ENCODE measurements around the gene ARL6IP4. TPM values are rescaled to one million over a fixed set of nuclear protein-coding genes. Genes with fewer than 3 reads are reported as not detected.
"Not testable (repeated sequence)": the region's sequence is repeated elsewhere in the genome, so short reads cannot be mapped to it uniquely, and the experiment has no call there.

Gene ARL6IP4
- total RNA-seq, result 100 to 1,000 TPM; 112 to 160 TPM

DNA sequence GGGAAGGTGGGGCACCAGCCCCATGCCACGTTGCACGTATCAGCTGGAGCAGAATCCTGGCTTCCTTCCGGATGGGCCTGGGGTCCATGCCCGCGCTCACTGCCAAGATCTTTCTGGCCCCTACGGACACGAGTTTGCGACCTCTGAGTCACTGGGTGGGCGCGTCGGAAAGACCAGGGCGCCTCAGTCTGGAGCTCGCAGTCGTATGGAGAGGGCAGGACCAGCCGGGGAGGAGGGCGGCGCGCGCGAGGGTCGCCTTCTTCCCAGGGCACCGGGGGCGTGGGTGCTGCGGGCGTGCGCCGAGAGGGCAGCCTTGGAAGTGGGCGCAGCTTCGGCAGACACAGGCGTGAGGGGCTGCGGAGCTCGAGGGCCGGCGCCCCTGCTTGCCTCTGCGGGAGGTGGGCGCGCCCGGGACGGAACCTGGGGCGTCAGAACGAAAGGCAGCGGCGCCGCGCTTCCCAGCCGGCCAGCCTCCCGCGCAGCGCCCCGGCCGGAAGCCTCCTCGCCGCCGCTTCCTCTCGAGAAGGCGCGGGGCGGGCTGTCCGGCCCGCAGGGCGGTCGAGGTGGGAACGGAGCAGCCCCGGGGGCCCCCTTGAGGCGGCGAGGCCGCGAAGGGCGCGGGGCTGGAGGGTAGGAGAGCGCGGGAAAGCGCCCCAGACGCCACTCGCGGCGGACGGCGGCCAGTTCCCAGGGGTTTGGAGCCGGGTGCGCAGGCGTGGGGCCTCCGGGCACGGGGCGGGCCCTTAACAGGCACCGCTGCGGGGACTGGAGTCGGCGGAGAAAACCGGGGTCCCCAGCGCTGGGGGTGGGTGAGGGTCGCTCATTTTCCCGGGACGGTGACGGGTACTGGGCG, at the start of gene ARL6IP4:
TSS of gene ARL6IP4 (plus strand) at position 499 of the 853 bp plus-strand sequence. CDS start 459 bp downstream, outside the sequence.
- H3K27me3 Mint-ChIP-seq, result no peaks in the 10 kb centered on the region
- peaks cover 31% of the 10 kb centered on the region for H3K36me3 Mint-ChIP-seq (ENCODE audit: low read depth)
- H3K9me3 Mint-ChIP-seq, result no peaks in the 10 kb centered on the region
- peaks cover 16% of the 10 kb centered on the region for H3K4me1 Mint-ChIP-seq
- peak within 1 kb of the TSS; percentile 87 for H3K27ac Mint-ChIP-seq
- peak; percentile 81 for ATAC-seq (replicated peaks)
- H3K4me3 Mint-ChIP-seq, result peak within 1 kb of the TSS; percentile 88

DNA sequence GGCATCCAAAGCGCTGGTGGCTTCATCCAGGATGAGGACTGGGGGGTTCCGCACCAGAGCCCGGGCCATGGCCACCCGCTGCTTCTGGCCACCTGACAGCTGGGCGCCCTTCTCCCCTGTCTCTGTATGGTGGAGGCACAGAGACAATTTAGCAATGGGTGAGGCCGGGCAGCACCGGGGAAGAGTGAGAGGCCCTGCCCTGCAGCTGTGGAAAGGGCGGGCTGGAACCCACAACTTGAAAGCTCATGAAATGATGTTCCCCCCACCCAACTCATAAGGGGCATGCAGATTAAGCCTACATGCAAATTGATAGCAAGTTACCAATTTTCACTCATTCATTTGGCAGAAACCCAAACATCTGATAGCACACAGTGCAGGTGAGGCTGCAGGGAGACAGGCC, 48.3 kb upstream of the ARL6IP4 start:
- Mint-ChIP-seq H3K36me3 (ENCODE audit: low read depth) (no peaks in the 10 kb centered on the region), H3K27me3 (no peaks in the 10 kb centered on the region), H3K4me3 (no peak overlapping the region)

DNA sequence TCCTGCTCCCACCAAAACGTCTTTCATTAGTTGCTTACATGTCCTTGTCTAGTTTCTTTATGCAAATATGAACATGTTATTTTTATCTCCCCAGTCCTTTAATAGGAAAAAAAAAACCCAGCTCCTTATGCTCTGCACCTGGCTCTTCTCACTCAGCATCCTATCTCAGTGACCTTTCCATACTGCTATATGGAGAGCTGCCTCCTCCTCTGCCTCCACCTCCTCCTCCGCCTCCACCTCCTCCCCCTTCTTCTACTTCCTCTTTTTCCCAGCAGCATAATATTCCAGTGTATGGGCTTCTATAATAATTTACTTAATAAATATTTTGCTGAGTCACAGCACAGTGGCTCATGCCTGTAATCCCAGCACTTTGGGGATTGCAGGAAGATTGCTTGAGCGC, 45.8 kb upstream of the ARL6IP4 start:
- no peaks in the 10 kb centered on the region for H3K4me1 Mint-ChIP-seq

More for the DNA sequence above, 48.3 kb upstream of the ARL6IP4 start:
- no peak for ATAC-seq (replicated peaks)
- Mint-ChIP-seq H3K27ac (no peak overlapping the region), H3K4me1 (no peaks in the 10 kb centered on the region), H3K9me3 (no peaks in the 10 kb centered on the region)

DNA sequence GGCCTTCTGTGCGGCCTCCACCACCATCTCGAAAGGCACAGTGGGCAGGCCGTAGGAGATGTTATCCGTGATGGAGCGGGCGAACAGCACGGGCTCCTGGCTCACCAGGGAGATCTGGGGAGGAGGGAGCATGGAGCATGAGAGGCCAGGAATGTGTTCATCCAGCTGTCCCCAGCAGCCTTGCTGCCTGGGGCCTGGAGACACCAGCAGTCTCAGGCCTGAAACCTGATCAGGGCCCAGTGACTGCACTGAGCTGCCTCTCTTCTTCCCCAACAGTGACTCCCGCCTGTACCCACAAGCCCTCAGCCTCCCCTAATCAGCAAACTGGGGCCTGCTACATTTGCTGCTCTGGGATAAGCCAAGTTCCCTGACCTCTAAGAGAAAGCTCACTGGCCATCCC, 45.2 kb upstream of the ARL6IP4 start:
- Mint-ChIP-seq H3K27me3 (no peaks in the 10 kb centered on the region), H3K27ac (no peak overlapping the region), H3K36me3 (ENCODE audit: low read depth) (no peaks in the 10 kb centered on the region), H3K4me3 (no peak overlapping the region), H3K9me3 (no peaks in the 10 kb centered on the region), H3K4me1 (no peaks in the 10 kb centered on the region)
- no peak for ATAC-seq (replicated peaks)

More for the DNA sequence above, 45.8 kb upstream of the ARL6IP4 start:
- no peak overlapping the region for H3K27ac Mint-ChIP-seq
- H3K4me3 Mint-ChIP-seq, result no peak overlapping the region
- H3K9me3 Mint-ChIP-seq, result no peaks in the 10 kb centered on the region
- no peaks in the 10 kb centered on the region for H3K27me3 Mint-ChIP-seq
- no peak for ATAC-seq (replicated peaks)
- no peaks in the 10 kb centered on the region for H3K36me3 Mint-ChIP-seq (ENCODE audit: low read depth)

DNA sequence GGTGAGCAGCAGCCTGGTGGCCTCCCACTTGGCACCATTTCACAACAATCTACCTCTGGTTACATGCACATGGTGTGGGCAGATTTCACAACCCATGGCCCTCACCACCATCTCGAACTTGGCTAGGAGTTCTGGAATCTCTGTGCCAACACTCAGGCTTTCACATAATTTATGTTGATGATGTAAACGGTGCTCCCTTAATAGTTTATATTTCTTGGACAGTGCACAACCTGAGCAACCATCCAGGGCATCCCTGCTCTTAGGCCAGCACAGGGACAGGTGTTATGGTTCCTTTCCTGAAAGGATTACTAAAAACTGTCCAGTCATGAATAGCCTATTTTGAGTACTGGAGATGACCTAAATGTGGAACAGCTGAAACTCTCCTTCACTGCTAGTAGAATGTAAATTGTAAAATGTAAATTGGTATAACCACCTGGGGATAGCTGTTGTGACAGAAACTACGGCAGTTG, 42.8 kb upstream of the ARL6IP4 start:
- Mint-ChIP-seq H3K9me3 (no peaks in the 10 kb centered on the region), H3K27me3 (no peaks in the 10 kb centered on the region), H3K4me1 (no peaks in the 10 kb centered on the region), H3K36me3 (ENCODE audit: low read depth) (no peaks in the 10 kb centered on the region), H3K4me3 (no peak overlapping the region), H3K27ac (no peak overlapping the region)
- ATAC-seq (replicated peaks), result no peak

DNA sequence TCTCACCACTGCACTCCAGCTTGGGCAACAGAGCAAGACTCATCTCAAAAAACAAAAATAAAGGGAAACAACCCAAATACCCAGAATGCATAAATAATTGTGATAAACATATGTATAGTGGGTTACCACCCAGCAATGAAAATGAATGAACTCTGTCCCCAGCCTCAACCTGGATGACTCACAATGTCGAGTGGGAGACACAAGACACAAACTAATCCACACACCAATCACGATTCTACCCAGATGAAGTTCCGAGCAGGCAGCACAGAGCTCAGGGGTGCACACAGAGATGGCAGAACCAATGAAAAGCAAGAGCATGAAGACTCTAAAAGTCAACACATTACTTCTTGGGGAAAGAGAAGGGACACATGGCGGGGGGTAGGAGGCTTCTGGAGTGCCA, 41.4 kb upstream of the ARL6IP4 start:
- H3K4me3 Mint-ChIP-seq, result no peak overlapping the region
- H3K27me3 Mint-ChIP-seq, result no peaks in the 10 kb centered on the region
- no peak overlapping the region for H3K27ac Mint-ChIP-seq
- H3K36me3 Mint-ChIP-seq (ENCODE audit: low read depth), result no peaks in the 10 kb centered on the region
- no peaks in the 10 kb centered on the region for H3K4me1 Mint-ChIP-seq
- no peaks in the 10 kb centered on the region for H3K9me3 Mint-ChIP-seq
- no peak for ATAC-seq (replicated peaks)

DNA sequence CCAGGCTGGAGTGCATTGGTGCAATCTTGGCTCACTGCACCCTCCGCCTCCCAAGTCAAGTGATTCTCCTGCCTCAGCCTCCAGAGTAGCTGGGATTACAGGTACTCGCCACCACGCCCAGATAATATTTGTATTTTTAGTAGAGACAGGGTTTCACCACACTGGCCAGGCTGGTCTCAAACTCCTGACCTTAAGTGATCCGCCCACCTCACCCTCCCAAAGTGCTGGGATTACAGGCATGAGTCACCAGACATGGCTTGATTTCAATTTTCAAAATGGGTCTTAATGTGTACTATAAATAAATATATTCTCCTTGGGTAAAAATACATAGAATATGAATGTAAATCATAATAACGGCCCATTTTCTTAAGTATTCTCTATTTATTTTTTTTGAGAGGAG, 39.1 kb upstream of the ARL6IP4 start:
- H3K27ac Mint-ChIP-seq; H3K27me3 Mint-ChIP-seq; H3K4me3 Mint-ChIP-seq; ATAC-seq (replicated peaks); H3K9me3 Mint-ChIP-seq; H3K36me3 Mint-ChIP-seq (ENCODE audit: low read depth); H3K4me1 Mint-ChIP-seq: not testable (repeated sequence)

DNA sequence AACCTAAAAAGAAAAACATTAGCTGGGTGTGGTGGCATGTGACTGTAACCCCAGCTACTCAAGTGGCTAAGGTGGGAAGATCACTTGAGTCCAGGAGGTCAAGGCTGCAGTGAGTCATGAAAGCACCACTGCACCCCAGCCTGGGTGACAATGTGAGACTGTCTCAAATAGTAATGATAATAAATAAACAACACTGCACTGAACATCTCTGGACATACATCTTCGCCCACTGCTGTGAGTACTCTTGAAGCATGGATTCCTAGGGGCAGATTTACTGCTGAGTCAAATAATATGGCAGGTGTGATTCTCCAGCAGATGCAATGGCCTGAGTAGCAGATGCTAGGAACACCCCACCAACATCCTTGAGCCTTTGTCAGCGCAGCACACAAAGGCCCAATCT, 37.8 kb upstream of the ARL6IP4 start:
- no peak for ATAC-seq (replicated peaks)
- Mint-ChIP-seq H3K4me1 (peaks cover 7% of the 10 kb centered on the region), H3K36me3 (ENCODE audit: low read depth) (no peaks in the 10 kb centered on the region), H3K27ac (no peak overlapping the region), H3K27me3 (no peaks in the 10 kb centered on the region), H3K4me3 (no peak overlapping the region), H3K9me3 (no peaks in the 10 kb centered on the region)

DNA sequence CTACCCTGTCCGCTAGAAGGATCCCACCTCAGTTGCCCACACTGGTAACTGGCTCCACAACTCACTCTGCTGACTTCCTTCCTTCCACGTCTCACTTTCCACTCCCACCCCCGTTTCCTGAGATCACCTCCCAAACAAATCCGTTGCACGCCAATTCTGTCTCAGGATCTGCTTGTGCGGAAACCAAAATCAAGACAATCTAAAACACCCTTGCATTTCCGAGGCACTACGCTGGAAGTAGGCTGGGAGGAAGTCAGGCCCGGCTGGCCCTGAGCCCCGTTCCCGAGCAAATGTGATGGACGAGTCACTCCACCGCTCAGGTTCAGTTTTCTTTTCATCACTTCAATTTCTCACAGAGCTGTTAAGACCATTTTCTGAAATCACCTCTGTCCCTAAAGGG, 37.3 kb upstream of the ARL6IP4 start:
- Mint-ChIP-seq H3K4me3 (no peak overlapping the region), H3K9me3 (no peaks in the 10 kb centered on the region), H3K4me1 (peaks cover 7% of the 10 kb centered on the region), H3K27ac (peak overlapping the region; percentile 5), H3K36me3 (ENCODE audit: low read depth) (no peaks in the 10 kb centered on the region), H3K27me3 (no peaks in the 10 kb centered on the region)
- no peak for ATAC-seq (replicated peaks)

DNA sequence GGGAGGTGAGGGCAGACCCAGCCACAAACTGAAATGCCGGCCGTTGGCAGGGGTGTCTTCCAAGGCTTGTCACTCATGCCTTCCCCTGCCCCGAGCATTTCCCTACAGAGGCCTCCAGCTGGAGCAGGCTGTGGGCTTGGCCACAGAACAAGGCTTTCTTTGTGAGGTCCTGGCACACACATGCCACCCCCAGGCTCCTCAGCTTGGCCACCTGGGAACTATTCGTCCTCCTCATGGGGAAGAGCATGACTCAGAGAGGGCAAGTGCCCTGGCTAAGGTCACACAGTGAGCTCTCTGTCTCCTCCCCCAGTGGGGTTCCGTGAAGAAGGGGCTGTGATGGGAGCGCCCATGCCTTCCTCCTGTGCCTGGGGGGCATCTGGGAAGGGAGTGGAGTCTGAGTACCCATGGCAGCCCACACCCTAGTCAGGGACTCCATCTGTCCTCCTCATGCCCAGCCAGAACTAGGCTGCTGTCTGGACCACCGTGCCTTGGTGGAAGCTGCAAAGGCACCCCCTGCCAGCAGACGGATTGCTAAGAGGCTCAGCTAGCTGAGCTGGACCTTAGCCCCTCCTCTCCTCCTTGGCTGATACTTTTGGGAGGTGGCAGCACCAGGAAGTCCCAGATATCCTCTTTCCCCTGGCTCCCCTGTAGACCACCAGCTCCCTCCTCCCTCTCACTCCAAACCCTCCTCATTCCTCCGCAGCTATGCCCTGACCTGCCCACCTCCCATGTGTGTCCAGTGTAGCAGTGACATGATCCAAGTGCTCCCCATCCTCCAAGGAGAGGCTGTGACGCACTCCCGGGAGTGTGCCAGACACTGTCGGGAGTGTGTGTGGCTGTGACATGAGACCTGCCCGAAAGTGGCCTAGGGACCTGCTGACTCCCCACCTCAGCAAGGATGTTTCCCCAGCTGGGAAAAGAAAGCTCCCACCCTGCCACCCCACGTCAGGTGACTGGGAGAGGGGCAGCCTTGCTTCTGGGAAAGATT, 35.6 kb upstream of the ARL6IP4 start:
- Mint-ChIP-seq H3K4me3 (no peak overlapping the region), H3K27ac (peak overlapping the region; percentile 12), H3K27me3 (no peaks in the 10 kb centered on the region), H3K36me3 (ENCODE audit: low read depth) (no peaks in the 10 kb centered on the region), H3K9me3 (no peaks in the 10 kb centered on the region), H3K4me1 (peaks cover 7% of the 10 kb centered on the region)
- ATAC-seq (replicated peaks), result no peak

DNA sequence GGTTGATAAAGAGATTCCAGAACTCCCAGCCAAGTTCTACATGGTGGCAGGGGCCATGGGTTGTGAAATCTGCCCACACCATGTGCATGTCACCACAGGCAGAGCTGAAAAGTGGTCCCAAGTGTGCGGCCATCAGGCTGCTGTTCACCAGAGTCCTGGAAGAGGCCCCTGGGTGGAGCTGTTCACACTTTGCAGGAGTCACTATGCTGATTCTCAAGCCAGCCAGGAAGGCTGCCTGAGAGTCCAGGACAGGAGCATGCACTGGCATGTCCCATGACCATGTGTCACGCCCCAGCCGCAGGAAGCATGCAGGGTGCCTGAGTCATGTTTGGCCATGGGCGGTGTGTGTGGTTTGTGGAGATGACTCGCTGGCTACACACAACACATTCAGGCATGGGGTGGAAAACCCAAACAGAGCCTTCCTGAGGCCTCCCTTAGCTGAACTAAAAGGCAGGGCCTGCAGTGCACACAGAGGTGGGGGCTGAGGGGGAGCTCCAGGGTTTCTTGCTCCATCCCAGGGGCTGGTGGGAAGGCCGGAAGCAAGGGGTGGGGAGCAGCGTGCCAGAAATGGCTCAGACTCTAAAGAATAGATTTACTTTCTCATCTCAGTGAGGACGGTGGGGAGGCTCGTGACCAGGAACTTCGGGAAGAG, 33.7 kb upstream of the ARL6IP4 start:
- Mint-ChIP-seq H3K9me3 (no peaks in the 10 kb centered on the region), H3K4me3 (peak overlapping the region; percentile 65), H3K36me3 (ENCODE audit: low read depth) (no peaks in the 10 kb centered on the region), H3K27ac (peak overlapping the region; percentile 85), H3K27me3 (no peaks in the 10 kb centered on the region), H3K4me1 (peaks cover 7% of the 10 kb centered on the region)
- ATAC-seq (replicated peaks), result peak; percentile 99

DNA sequence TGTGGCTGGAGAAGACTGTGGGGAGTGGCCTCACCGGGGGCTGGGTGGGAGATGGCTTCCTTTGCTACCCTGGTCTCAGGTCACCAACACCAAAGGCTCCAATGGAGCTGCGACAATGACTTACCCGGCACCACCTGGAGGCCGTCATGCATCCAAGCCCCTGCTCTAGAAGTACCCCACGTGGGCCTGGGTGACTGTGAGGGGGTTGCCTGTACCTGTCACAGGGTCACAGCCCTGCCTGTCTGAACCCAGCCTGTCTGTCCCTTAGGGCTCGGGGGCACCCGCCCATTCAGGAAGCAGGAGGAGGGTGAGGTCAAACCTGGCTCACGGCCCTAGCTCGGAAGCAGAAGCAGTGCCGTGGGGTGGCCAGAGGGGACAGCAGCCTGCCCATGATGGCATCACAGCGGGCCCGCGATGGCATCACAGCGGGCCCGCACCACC, 33.1 kb upstream of the ARL6IP4 start:
- Mint-ChIP-seq H3K4me3 (peak overlapping the region; percentile 65), H3K27ac (peak overlapping the region; percentile 85), H3K27me3 (no peaks in the 10 kb centered on the region), H3K4me1 (peaks cover 7% of the 10 kb centered on the region), H3K36me3 (ENCODE audit: low read depth) (no peaks in the 10 kb centered on the region), H3K9me3 (no peaks in the 10 kb centered on the region)
- no peak for ATAC-seq (replicated peaks)

DNA sequence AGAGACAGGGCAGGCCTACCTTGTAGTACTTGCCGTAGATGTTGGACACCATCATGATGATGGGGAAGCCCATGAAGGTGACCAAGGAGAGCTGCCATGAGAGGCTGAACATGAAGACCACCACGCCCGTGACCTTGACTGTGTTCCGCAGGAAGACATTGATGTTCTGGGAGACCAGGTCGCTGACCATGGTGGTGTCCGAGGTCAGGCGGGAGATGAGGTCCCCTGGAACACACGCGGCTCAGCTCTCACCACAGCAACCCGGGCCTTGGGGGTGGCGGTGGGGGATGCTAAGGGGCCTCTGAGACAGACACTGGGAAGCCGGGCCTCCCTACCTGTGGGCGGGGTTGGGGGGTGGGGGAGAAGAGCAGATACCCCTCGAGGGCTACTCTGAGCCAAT, 31.9 kb upstream of the ARL6IP4 start:
- Mint-ChIP-seq H3K9me3 (no peaks in the 10 kb centered on the region), H3K27ac (no peak overlapping the region), H3K4me3 (no peak overlapping the region), H3K4me1 (peaks cover 7% of the 10 kb centered on the region), H3K27me3 (no peaks in the 10 kb centered on the region), H3K36me3 (ENCODE audit: low read depth) (no peaks in the 10 kb centered on the region)
- ATAC-seq (replicated peaks), result no peak

DNA sequence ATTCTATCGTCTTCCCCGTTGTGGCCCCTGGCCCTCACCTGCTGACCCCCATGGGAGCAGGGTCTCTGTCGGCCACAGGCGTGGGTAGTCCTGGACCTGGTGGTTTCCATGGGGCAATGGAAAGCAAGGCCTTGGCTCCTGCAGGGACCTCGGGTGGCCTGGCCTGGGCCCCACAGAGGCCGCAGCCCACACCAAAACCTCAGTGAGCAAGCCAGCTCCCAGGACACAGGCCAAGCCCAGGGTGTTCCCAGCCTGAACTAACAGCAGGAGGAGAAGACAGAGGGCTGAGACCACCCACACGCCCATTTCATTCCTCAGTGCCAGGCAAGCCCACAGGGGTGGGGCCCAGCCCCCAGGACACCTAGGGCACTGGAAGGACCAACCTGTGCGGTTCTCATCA, 31.1 kb upstream of the ARL6IP4 start:
- Mint-ChIP-seq H3K9me3 (no peaks in the 10 kb centered on the region), H3K4me1 (peaks cover 7% of the 10 kb centered on the region), H3K27me3 (no peaks in the 10 kb centered on the region), H3K4me3 (no peak overlapping the region), H3K36me3 (ENCODE audit: low read depth) (no peaks in the 10 kb centered on the region), H3K27ac (no peak overlapping the region)
- no peak for ATAC-seq (replicated peaks)

Data from activated T-helper 17 cell treated with anti-CD3 and anti-CD28 coated beads, Interleukin-2, amount 50 U/mL, for 72 hours (primary cell).